GM18873 (cell line): ENCODE measurements around the gene TAGLN2.

ENCODE experiments used
- ATAC-seq: cut with Tn5 transposase; IDR thresholded peaks from one replicate; pipeline ENCODE4 v1.9.1; 2021; ENCODE audit warnings: mild to moderate bottlenecking, moderate library complexity, moderate number of reproducible peaks; ENCODE audit not compliant: unreplicated experiment, low FRiP score

Gene TAGLN2

DNA sequence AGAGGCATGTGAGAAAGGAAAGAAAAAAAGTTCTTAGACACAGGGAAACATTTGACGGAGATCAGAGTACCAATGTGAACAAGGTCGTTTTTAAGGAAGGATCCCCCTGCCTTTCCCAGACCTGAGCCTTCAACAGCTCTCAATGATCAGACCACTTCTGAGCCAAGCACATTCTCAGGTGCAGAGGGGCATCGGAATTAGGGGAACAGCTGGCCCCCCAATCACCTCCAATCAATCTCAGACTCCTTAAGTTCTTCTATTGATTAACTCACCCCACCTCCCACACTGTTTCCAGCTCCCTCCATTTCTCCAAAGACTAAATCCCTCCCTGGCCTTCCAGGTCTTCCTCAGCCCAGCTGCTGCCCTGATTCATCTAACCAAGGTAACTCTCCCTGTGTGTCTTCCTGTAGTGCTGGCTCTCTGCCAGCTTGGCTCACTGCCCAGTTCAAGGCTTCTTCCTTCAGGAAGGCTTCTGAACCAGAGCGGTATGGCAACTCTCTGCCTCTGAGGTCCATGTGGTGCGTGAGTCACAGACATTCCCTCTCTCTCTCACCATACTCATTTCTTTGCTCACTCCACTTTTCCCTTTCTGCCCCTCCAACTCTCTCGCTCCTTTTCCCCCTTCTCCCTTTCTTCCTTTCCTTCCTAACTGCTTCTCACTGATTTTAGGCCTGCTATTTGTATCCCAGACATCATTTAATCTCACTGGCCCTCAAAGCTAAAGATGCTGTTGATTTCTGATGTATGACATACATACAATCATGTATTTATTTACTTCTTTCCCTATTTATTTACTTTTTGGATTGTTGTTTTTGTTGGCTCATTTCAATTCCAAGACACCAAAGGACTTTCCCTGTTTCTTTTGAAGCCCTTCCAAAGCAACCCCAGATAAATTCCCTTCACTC is 43.4 kb downstream of the TAGLN2 start:
- no peak for ATAC-seq

DNA sequence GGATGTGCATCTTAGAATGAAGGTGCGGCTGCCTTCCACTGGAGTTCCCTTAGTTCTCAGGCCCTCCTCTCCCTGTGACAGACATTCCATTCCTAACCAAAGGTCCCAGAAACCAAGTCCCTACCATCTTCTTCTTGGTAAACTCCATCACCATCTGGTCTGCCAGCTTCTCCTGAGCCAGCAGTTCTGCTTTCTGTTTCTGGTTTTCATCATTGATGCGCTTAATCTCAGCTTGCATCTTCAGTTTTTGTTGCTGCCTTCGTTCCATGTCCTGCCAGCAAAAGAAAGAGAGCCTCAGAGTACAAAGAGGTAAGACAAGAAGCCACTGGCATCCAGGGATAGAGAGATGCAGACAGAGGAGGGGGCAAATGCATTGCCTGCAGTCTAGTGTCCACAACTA is 44.9 kb downstream of the TAGLN2 start:
- ATAC-seq = no peak

DNA sequence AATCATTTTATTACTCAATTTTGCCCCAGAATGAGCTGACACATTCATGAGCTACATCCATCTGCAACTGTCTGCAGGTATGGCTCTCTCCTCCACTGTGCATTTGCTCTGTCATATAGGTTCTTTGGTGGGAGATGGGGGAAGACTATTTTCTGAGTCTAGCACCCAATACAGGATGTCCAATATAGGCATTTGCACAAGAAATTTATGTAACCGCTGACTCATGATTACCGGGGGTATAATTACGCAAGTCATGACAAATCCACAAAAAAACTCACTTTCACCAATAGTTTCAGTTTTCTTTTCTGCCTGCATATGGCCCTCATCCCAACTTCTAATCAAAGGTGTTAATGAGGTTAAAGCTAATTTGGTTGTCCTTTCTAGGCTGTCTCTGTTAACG is 45.3 kb downstream of the TAGLN2 start:
- ATAC-seq = no peak

DNA sequence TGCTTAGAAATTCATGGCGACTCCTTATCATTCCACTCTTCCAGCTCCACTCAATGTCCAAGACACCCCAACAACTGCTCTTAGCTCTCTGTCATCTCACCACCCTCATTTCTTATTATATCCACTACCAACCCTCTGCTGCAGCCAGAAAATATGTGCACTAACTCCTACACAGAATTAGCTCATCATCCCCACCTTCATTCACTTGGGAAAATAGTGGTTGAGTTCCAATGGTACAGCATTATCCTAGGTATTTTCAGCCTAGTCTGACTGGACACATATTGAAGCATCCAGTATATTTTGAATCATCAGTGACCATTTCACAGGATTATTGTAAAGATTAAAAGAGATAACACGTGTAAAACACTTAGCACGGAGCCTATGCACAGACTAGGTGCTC is 46.2 kb downstream of the TAGLN2 start:
- no peak for ATAC-seq

DNA sequence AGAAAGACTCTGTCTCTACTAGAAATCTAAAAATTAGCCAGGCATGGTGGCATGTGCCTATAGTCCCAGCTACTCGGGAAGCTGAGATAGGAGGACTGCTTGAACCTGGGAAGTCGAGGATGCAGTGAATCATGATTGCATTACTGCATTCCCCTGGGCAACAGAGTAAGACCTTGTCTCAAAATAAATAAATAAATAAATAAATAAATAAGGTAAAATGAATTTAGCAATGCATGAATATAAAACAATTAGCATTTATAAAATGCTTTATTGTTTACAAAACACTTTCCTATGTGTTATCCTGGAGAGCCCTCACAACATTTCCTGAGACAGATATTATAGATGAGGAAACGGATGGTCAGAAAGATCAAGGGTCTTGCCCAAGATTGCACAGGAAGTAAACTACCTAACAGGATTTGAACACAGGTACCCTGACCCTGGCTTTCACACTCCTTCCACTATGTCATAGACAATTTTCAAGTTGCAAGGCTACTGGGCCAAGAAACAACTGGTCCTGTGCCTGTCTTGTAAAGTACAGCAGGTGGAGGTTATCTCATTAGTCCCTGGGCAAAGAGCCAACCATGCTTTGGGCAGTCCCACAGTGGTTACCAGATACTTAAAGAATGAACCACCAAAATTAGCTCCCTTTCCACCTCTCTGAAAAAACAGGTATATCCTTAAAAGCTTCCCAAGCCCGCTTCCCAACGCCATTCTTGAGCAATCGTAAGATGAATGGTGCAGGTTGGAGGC is 47.4 kb downstream of the TAGLN2 start:
- no peak for ATAC-seq

DNA sequence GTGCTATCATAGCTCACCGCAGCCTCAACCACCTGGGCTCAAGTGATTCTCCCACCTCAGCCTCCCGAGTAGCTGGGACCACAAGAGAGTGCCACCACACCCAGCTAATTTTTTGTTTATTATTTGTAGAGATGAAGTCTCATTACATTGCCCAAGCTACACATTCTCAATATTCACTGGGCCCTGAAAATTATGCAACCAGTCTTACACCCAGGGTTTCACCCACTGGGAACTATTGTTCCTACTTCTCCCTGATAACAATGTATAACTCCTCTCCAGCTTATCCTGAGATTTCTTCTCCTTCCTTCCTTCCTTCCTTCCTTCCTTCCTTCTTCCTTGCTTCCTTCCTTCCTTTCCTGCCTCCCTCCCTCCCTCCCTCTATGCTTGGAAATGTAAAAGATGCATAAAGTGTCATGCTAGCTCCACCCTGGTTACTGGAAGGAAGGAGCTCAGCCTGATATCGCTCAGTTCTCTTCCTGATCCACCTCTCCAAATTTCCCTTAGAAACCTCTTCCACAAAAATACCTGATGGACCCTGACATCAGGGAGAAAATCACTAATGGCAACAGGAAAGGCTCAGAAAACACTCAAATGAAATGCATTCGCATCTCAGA is 51.7 kb downstream of the TAGLN2 start:
- no peak for ATAC-seq

DNA sequence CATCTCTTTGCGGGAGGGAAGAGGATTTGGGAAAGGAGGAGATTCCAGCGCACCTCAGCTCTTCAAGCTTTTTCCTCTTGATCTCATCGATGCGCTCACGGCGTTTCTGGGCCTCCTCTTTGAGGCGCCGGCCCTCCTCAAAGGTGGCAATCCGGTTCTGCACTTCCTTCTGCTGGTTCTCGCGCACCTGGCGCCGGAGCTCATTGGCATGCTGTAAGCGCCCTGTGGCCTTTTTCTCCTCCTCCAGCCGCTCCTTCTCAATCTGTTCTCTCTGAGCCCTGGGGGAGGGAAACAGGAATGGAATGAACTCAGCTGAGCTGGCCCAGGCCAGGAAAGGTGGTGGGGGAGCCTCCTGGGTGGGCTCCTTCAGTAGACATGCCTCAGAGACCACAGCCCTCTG is 52.4 kb downstream of the TAGLN2 start:
- ATAC-seq = no peak

- ATAC-seq = no peak
Measured at GRCh38 chr1:159870704-159871103, 54.6 kb downstream of the TAGLN2 start.

DNA sequence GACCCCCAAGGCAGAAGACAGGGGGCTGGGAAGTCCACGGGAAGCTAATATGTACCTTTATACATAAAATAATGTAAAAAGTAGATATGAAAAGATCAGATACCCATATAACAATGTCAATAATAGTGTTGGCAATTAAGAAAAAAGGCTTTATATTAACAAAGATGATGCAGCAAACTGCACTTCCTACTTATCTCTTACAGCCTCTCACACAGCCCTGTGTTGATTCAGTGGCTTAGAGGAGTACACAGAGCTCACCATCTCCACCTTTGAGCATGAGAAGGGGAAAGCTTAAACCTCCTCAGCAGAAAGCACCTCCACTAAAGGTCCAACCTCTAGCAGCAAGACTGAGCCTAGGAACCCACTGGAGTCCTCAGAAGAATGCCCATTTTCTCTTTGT is 55.7 kb downstream of the TAGLN2 start:
- no peak for ATAC-seq

- no peak for ATAC-seq
Measured at GRCh38 chr1:159869173-159869572, 56.1 kb downstream of the TAGLN2 start.

DNA sequence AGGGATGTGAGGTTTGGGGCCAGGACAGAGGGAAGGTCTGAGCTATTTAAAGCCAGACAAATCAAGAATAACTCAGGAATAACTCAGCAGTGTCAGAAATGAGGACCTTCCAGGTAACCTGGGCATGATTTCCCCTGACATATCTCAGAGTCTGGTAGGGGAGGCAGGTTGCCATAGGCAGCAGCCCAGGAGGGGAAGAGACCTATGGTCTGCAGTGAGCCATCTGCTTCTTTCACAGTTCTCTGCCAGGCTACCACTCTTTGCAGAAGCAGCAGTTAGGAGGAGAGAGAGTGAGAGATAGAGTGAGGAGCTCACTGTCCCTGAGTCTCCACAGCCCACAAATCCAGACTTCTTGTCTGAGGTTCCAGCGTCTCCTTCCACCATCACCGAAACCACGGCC is 56.5 kb downstream of the TAGLN2 start:
- no peak for ATAC-seq
